HepG2 (cell line): ENCODE results near the gene TOMM7. TPM values are rescaled to one million over a fixed set of nuclear protein-coding genes. Genes with fewer than 3 reads are reported as not detected.
A peak's percentile ranks its signal among the peaks of the same experiment; 100 is the strongest.

Source experiments
- AGO2 ChIP-seq: fragments of 200-400 bp; formaldehyde crosslinking; optimal IDR thresholded peaks from 2 replicates; pipeline ENCODE3; 2017; ENCODE audit warnings: mild to moderate bottlenecking, low read depth, low read length, moderate library complexity
- CENPBD1 ChIP-seq: sonication (generic); formaldehyde crosslinking; IDR thresholded peaks from 2 replicates; pipeline ENCODE4 v1.8.0; 2022; ENCODE audit warnings: missing genetic modification reagents, low read depth, mild to moderate bottlenecking, borderline replicate concordance
- EED ChIP-seq: sonication (generic); formaldehyde crosslinking; IDR thresholded peaks from 2 replicates; pipeline ENCODE4 v1.5.0; 2020; ENCODE audit warnings: mild to moderate bottlenecking, missing genetic modification reagents
- EP300 ChIP-seq, 3 experiments: sonication (generic) in 1 of 3; formaldehyde crosslinking in 1 of 3; IDR thresholded peaks; 2 replicates each; pipeline versions ENCODE4 v1.5.1 to v1.6.1; 2011 to 2020; ENCODE audit warnings: low read depth in 2 of 3, low read length in 2 of 3, borderline replicate concordance in 1 of 3, improper control_type of control experiment in 1 of 3, mild to moderate bottlenecking in 1 of 3, missing genetic modification reagents in 1 of 3, moderate library complexity in 1 of 3
- GZF1 ChIP-seq: sonication (generic); formaldehyde crosslinking; IDR thresholded peaks from 2 replicates; pipeline ENCODE4 v1.5.1; 2020; ENCODE audit warnings: mild to moderate bottlenecking, missing genetic modification reagents
- HNRNPL ChIP-seq: fragments of 200-400 bp; formaldehyde crosslinking; IDR thresholded peaks from 2 replicates; pipeline ENCODE4 v1.6.1; 2017; ENCODE audit warnings: mild to moderate bottlenecking, low read depth, low read length
- HOXA3 ChIP-seq: sonication (generic); formaldehyde crosslinking; IDR thresholded peaks from 2 replicates; pipeline ENCODE4 v1.5.0; 2020; ENCODE audit warnings: missing genetic modification reagents
- LCORL ChIP-seq, 2 experiments: fragments of 450-650 bp in 1 of 2; sonication (generic) in 1 of 2; formaldehyde crosslinking in 1 of 2; IDR thresholded peaks; 2 replicates each; pipeline versions ENCODE4 v1.5.0 to v1.6.1; 2017 to 2020; ENCODE audit warnings: antibody characterized with exemption in 1 of 2, missing genetic modification reagents in 1 of 2
- MZF1 ChIP-seq: sonication (generic); formaldehyde crosslinking; IDR thresholded peaks from 2 replicates; pipeline ENCODE4 v1.8.1; 2023; ENCODE audit warnings: mild to moderate bottlenecking, missing genetic modification reagents, borderline replicate concordance
- PPARG ChIP-seq: conservative IDR thresholded peaks from 2 replicates; pipeline ENCODE4 v1.6.1; 2016; ENCODE audit warnings: missing biosample characterization, missing genetic modification reagents
- SMAD3 ChIP-seq: sonication (generic); formaldehyde crosslinking; IDR thresholded peaks from 2 replicates; pipeline ENCODE4 v1.4.0; 2020; ENCODE audit warnings: missing genetic modification reagents
- SOX5 ChIP-seq: IDR thresholded peaks from 2 replicates; pipeline ENCODE4 v1.6.1; 2016; ENCODE audit warnings: borderline replicate concordance
- ZNF12 ChIP-seq: sonication (generic); formaldehyde crosslinking; IDR thresholded peaks from 2 replicates; pipeline ENCODE4 v1.5.0; 2020; ENCODE audit warnings: missing genetic modification reagents
- ZNF280D ChIP-seq: sonication (generic); formaldehyde crosslinking; IDR thresholded peaks from 2 replicates; pipeline ENCODE4 v1.5.1; 2020; ENCODE audit warnings: mild to moderate bottlenecking, missing genetic modification reagents
- ZNF746 ChIP-seq: sonication (generic); formaldehyde crosslinking; IDR thresholded peaks from 2 replicates; pipeline ENCODE4 v1.8.0; 2022; ENCODE audit warnings: mild to moderate bottlenecking, missing genetic modification reagents
- polyA plus RNA-seq, 8 experiments: library from polyadenylated mRNA; depleted of rRNA in 3 of 8; stranded (reverse) in 7 of 8; unstranded in 1 of 8; fragments of >200 nt; fragmentation: Illumina TruSeq in 4 of 8; extraction: Trizol in 4 of 8; gene quantifications; 2 replicates each; pipeline versions ENCODE4 v1.2.1 to v1.2.3, GENCODE V29; 2011 to 2016; ENCODE audit warnings: low read depth in 4 of 8, missing spikeins in 1 of 8, mixed read lengths in 1 of 8; ENCODE audit not compliant: insufficient read depth in 1 of 8
- total RNA-seq, 5 experiments: library from RNA; depleted of rRNA; stranded (reverse); fragments of >200 nt; fragmentation: Illumina TruSeq; extraction: Trizol; gene quantifications; 2 replicates each; pipeline ENCODE4 v1.2.3, GENCODE V29; 2016; ENCODE audit warnings: low read depth in 1 of 5
- TF ChIP-seq, protein P1 (sequence below): sonication (generic); formaldehyde crosslinking; IDR thresholded peaks from 2 replicates; pipeline ENCODE4 v1.8.1; 2023; ENCODE audit warnings: missing genetic modification reagents, inconsistent platforms, borderline replicate concordance
- TF ChIP-seq, protein P2 (sequence below): sonication (generic); formaldehyde crosslinking; IDR thresholded peaks from 2 replicates; pipeline ENCODE4 v1.4.0; 2020; ENCODE audit warnings: missing genetic modification reagents, borderline replicate concordance
- TF ChIP-seq, protein P3 (sequence below): sonication (generic); formaldehyde crosslinking; IDR thresholded peaks from 2 replicates; pipeline ENCODE4 v1.4.0; 2020; ENCODE audit warnings: missing genetic modification reagents, borderline replicate concordance

TOMM7 gene
- total and polyA plus RNA-seq, 2 of the 13 experiments (the other 11 are each of a cell fraction or from before 2014, with no cell fraction given), result 251 to 369 TPM

GRCh38 chr7:22814261-22815208 is 8.1 kb downstream of the TOMM7 start (continued):
- TF ChIP-seq EED (CRISPR knock-in tag) (no peak), ZNF746 (CRISPR knock-in tag) (no peak), AGO2 (no peak), SOX5 (CRISPR knock-in tag) (peak; percentile 63; the same call in 1 of the 2 replicates), PPARG (0 out of 2 replicates have a peak, but pooled peaks have one; percentile 53), CENPBD1 (CRISPR knock-in tag) (no peak), MZF1 (CRISPR knock-in tag) (no peak), HNRNPL (no peak), ZNF280D (CRISPR knock-in tag) (no peak), EP300 (IDR thresholded peaks at IDR 0.05; ENCODE audit: low read depth in 2 of 2, low read length in 2 of 2) (peak in 1 of 2 experiments; percentile 59; a peak in 1 of 4 replicates), EP300 (CRISPR knock-in tag; IDR thresholded peaks at IDR 0.05; ENCODE audit: borderline replicate concordance) (no peak), HOXA3 (CRISPR knock-in tag) (no peak; the same call in 1 of the 2 replicates), GZF1 (CRISPR knock-in tag) (no peak), SMAD3 (CRISPR knock-in tag) (no peak), ZNF12 (CRISPR knock-in tag) (no peak), LCORL (IDR thresholded peaks at IDR 0.05) (no peak), LCORL (CRISPR knock-in tag; IDR thresholded peaks at IDR 0.05) (no peak)
- TF ChIP-seq, protein P1, sequence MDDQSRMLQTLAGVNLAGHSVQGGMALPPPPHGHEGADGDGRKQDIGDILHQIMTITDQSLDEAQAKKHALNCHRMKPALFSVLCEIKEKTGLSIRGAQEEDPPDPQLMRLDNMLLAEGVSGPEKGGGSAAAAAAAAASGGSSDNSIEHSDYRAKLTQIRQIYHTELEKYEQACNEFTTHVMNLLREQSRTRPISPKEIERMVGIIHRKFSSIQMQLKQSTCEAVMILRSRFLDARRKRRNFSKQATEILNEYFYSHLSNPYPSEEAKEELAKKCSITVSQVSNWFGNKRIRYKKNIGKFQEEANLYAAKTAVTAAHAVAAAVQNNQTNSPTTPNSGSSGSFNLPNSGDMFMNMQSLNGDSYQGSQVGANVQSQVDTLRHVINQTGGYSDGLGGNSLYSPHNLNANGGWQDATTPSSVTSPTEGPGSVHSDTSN, result no peak
- TF ChIP-seq, protein P2, sequence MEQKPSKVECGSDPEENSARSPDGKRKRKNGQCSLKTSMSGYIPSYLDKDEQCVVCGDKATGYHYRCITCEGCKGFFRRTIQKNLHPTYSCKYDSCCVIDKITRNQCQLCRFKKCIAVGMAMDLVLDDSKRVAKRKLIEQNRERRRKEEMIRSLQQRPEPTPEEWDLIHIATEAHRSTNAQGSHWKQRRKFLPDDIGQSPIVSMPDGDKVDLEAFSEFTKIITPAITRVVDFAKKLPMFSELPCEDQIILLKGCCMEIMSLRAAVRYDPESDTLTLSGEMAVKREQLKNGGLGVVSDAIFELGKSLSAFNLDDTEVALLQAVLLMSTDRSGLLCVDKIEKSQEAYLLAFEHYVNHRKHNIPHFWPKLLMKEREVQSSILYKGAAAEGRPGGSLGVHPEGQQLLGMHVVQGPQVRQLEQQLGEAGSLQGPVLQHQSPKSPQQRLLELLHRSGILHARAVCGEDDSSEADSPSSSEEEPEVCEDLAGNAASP, result peak; percentile 31; the same call in 1 of the 2 replicates
- TF ChIP-seq, protein P3, sequence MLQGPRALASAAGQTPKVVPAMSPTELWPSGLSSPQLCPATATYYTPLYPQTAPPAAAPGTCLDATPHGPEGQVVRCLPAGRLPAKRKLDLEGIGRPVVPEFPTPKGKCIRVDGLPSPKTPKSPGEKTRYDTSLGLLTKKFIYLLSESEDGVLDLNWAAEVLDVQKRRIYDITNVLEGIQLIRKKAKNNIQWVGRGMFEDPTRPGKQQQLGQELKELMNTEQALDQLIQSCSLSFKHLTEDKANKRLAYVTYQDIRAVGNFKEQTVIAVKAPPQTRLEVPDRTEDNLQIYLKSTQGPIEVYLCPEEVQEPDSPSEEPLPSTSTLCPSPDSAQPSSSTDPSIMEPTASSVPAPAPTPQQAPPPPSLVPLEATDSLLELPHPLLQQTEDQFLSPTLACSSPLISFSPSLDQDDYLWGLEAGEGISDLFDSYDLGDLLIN (CRISPR knock-in tag), result no peak
